H54 (cell line): ENCODE results near the gene AP2A1.
"Not testable (repeated sequence)": the region's sequence is repeated elsewhere in the genome, so short reads cannot be mapped to it uniquely, and the experiment has no call there.

Experiments
- DNase-seq: peaks from one replicate; pipeline ENCODE4 v3.0.0; 2011; ENCODE audit warnings: low spot score, mixed read lengths; ENCODE audit not compliant: insufficient read length
- FAIRE-seq: peaks from 3 replicates; lab custom pipeline; 2011; peaks lifted over from hg19 to GRCh38; lab: Jason Lieb, UNC
- POLR2A ChIP-seq: IDR thresholded peaks from 2 replicates; pipeline ENCODE4 v1.6.1; 2011; ENCODE audit warnings: low read depth, mild to moderate bottlenecking, low read length

The AP2A1 gene

GRCh38 chr19:49766930-49767299 lies at the start of gene AP2A1:
AP2A1 (plus strand) TSS chr19:49767001; CDS start chr19:49767134, 133 bp downstream.
- DNase-seq = no peak
- FAIRE-seq = no peak
- peak; percentile 62 for TF ChIP-seq POLR2A

- no peak for DNase-seq
- no peak for FAIRE-seq
- no peak for TF ChIP-seq POLR2A
These were observed 48.3 kb upstream of the AP2A1 start for GRCh38 chr19:49718511-49718910.

- no peak for FAIRE-seq
- DNase-seq = no peak
- no peak for TF ChIP-seq POLR2A
These were observed 47.8 kb upstream of the AP2A1 start for GRCh38 chr19:49718991-49719390.

- DNase-seq, FAIRE-seq: not testable (repeated sequence)
These were observed 47.4 kb upstream of the AP2A1 start for GRCh38 chr19:49719420-49719819.

- FAIRE-seq (no peak), DNase-seq (no peak)
- TF ChIP-seq POLR2A = no peak
These were observed 39.4 kb upstream of the AP2A1 start for GRCh38 chr19:49727217-49728030.

GRCh38 chr19:49730166-49730565 lies 36.6 kb upstream of the AP2A1 start:
- TF ChIP-seq POLR2A = no peak
- no peak for DNase-seq
- FAIRE-seq = no peak

DNA sequence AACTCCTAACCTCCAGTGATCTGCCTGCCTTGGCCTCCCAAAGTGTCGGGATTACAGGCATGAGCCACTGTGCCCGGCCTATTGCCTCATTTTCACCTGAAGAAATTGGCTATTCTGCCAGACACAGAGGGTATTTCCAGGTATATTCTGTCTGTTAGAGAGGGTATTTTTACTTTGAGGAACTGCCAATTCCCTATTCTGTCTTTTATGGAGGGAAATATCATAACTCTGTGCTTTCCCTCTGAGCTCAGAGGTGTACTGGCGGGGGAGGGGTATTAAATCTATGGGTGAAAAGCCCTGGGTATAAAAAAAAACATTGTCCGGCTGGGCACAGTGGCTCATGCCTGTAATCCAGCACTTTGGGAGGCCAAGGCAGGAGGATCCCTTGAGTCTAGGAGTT lies 28.5 kb upstream of the AP2A1 start:
- DNase-seq (no peak), FAIRE-seq (no peak)
- TF ChIP-seq POLR2A = no peak

- FAIRE-seq = no peak
- DNase-seq = no peak
- no peak for TF ChIP-seq POLR2A
These were observed 27.7 kb upstream of the AP2A1 start for GRCh38 chr19:49739098-49739497.

- DNase-seq = no peak
- FAIRE-seq = no peak
- TF ChIP-seq POLR2A = no peak
These were observed 26.9 kb upstream of the AP2A1 start for GRCh38 chr19:49739933-49740332.

- FAIRE-seq (no peak), DNase-seq (no peak)
- TF ChIP-seq POLR2A = no peak
These were observed 25.5 kb upstream of the AP2A1 start for GRCh38 chr19:49741210-49741844.

DNA sequence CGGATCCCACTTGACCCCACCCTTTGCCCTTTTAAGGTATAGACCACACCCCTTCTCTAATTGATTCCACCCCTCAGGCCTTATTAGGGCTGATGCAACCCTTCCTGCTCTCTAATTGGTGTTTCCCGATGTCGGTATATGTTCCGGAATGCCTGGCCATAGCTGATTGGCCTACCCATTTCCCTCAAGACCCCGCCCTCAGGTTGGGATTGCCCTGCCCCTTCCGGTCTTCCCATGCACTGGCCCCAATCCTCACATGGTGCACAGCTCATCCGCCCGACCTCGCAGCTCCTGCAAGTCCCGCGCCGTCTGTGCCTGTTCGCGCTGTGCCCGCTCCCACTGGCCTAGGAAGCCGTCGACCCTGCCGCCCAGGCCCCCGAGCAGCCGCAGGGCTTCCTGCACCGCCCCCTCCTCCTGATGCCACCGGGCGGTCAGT lies 21.8 kb upstream of the AP2A1 start:
- DNase-seq (no peak), FAIRE-seq (no peak)
- no peak for TF ChIP-seq POLR2A

DNA sequence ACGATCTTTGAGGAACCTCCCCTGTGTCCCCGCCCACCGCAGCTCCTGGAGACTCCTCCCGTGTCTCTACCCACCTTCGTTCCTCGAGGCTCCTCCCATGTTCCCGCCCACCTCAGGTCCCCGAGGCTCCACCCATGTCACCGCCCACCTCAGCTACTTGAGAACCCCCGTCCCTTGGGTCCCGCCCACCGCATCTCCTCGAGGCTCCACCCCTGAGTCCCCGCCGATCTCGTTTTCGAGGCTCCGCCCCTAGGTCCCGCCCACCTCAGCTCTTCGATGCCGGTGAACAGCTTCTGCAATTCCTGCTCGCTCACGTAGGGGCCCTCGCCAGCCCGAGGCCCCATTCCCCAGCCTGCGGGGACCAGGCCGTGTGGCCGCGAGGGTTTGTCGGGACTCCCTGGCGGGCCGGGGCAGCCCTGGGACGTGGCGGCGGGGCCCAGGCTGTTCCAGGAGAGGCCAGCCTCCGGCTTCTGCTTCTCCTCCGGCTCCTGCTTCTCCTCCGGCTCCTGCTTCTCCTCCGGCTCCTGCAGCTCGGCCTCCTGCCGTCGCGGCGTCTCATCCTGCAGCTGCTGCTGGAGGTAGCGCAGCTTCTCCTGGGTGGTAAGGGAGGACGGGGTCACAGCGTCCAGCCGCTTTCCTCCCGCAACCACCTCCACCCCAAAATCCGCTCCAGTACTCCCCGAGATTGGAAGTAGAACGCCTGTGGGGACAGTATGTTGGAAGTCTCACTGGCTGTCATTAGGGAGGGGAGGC lies 20.4 kb upstream of the AP2A1 start:
- DNase-seq = no peak
- TF ChIP-seq POLR2A = no peak
- no peak for FAIRE-seq

- FAIRE-seq = no peak
- DNase-seq = no peak
- no peak for TF ChIP-seq POLR2A
These were observed 17.6 kb upstream of the AP2A1 start for GRCh38 chr19:49749055-49749716.

DNA sequence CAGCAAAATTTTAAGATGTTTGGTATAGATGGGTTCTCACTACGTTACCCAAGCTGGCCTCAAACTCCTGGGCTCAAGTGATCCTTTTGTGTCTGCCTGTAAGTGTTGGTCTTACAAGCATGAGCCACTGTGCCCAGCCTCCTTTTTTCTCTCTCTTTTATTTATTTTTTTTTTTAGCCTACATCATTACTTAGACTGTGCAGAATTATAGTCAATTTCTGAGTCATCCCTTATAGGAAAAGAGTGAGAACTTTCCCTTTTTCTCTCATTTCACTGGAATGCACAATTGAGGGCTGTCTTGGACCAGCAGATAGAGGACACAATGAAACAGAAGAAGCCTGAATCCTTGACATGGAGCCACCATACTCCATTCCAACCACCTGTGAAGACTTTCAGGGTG lies 17.0 kb upstream of the AP2A1 start:
- DNase-seq (no peak), FAIRE-seq (no peak)
- TF ChIP-seq POLR2A = no peak
